Activated naive CD4-positive, alpha-beta T cell (primary cell): ENCODE results near the gene DPY19L3.
"Not testable (repeated sequence)": the region's sequence is repeated elsewhere in the genome, so short reads cannot be mapped to it uniquely, and the experiment has no call there.

Source experiments
- DNase-seq, 4 experiments: peaks; one replicate each; lab custom pipeline; 2025; lab: John Stamatoyannopoulos, UW

Gene DPY19L3

DNA sequence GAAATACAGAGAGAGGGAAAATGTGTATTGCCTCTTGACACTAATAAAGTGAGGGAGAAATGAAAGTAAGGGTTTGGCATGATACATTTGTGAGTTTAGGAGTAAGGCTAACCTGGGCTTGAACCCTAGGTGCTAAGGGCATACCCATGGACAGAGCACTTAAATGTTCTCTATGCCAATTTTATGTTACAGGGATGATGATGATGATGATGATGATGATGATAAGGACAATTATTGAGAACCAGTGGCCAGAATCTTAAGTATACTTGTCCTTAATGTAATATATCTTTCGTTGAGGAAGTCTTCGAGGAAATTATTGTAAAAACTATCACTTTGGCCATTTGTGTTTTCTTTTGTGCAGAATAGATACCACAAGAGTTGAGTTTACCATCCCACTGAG lies 33.2 kb downstream of the DPY19L3 start:
- no peak for DNase-seq

DNA sequence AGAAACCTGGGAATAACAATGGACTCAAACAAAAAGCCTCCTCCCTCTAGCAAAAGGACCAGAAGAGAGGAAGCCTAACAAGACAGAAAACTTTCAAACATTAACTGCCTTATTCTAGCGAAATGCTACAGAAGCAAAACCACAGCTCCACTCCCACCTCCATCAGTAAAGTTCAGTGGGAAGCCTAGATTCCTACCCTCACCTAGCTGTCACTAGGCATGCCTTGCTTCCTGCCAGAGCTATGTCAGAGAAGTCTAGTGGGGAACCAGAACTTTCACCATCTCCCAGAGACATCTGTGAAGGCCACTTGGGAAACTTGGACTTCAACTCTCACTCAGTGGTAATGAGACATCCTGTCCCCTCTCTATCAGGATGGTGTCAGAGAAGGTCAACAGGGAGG lies 37.1 kb downstream of the DPY19L3 start:
- DNase-seq = no peak

GRCh38 chr19:32447534-32447933 lies 42.0 kb downstream of the DPY19L3 start:
- DNase-seq = not testable (repeated sequence)

DNA sequence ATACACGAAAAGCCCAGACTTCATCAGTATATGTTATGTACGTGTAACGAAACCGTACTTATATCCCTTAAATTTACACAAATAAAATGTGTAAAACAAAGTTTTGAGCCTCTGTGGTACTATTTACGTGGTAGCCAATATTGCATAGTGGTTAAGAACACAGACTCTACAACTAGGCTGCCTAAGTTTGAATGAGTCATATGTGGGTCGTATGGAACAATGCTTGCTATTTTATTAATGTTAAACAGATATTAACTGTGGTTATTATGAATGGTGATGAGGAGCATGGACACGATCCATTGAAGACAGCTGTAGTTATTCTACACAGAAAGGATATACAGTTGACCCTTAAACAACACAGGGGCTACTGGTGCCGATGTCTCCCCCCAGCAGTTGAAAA lies 42.5 kb downstream of the DPY19L3 start:
- no peak for DNase-seq

DNA sequence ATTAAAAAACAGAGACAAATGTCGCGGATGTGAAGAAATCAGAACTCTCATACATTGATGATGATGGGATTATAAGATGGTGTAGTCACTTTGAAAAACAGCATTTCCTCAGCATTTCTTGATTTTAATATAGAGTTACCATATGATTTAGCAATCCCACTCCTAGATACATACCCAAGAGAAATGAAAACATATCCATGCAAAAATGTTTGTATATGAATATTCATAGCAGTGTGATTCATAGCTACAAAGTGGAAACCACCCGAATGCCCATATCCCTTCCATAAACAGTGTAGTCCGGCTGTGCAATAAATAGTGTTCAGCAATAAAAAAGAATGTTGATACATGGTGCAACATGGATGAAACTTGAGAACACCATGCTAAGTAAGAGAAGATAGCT lies 44.6 kb downstream of the DPY19L3 start:
- no peak for DNase-seq

- DNase-seq = no peak
These were observed 48.2 kb downstream of the DPY19L3 start for GRCh38 chr19:32453736-32454135.

GRCh38 chr19:32456406-32456805 lies 50.8 kb downstream of the DPY19L3 start:
- DNase-seq = no peak

GRCh38 chr19:32457571-32458158 lies 52.1 kb downstream of the DPY19L3 start:
- DNase-seq = no peak

- DNase-seq = no peak
These were observed 53.0 kb downstream of the DPY19L3 start for GRCh38 chr19:32458500-32459123.

GRCh38 chr19:32459204-32459865 lies 53.8 kb downstream of the DPY19L3 start:
- DNase-seq = no peak

DNA sequence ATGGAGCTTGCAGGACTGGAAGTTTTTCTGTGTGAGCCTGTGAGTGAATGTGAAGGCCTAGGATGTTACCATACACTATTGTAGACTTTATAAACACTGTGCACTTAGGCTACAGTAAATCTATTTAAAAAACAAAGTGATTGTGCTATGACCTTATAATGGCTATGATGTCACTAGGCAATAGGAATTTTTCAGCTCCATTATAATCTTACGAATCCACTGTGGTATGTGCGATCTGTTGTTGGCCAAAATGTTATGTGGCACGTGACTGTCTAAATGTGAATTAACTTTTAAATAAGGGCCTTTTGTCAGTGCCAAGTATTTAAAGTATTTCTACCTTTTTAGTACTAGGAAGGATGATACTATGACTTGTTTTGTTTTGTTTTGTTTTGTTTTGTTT lies 54.9 kb downstream of the DPY19L3 start:
- no peak for DNase-seq

GRCh38 chr19:32464279-32464678 lies 58.7 kb downstream of the DPY19L3 start:
- no peak for DNase-seq

DNA sequence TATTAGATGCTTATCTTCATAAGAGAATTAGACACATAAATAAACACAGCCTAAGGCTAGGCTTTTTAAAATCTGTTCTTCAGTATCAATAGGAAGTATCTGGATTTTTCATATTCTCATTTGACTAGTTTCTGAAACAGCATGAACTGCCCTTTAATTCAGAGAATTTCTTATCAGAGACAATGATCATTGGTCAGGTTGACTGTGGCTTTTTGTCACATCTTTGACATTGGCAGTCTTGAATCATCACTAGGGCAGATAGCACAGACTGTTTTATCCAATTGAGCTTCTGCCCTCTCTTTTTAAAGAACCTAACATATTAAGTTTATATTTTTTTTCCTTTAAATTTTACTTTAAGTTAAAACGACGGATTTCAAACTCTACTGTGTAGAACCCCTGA lies 59.6 kb downstream of the DPY19L3 start:
- no peak for DNase-seq

DNA sequence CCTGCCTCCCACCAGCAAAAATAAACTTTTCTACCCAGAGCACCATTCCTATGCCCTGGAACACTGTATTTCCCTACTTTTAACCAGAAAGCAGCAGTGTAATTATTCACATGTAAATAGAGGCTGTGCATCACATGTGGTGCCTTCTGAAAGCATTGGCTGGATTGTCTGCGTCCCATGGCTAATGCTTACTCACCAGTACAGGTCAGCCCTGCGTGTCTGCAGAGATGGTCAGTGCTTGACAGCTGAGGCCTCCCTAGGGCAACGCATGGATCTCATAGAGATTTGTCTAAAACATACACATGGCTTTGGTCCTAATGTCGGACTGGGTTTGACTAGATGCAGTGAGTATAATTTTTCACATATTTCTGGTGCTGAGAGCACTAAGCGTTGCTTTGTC lies 64.2 kb downstream of the DPY19L3 start:
- DNase-seq = no peak

- no peak for DNase-seq
These were observed 65.5 kb downstream of the DPY19L3 start for GRCh38 chr19:32471095-32471494.

GRCh38 chr19:32471811-32472210 lies 66.2 kb downstream of the DPY19L3 start:
- DNase-seq = no peak

DNA sequence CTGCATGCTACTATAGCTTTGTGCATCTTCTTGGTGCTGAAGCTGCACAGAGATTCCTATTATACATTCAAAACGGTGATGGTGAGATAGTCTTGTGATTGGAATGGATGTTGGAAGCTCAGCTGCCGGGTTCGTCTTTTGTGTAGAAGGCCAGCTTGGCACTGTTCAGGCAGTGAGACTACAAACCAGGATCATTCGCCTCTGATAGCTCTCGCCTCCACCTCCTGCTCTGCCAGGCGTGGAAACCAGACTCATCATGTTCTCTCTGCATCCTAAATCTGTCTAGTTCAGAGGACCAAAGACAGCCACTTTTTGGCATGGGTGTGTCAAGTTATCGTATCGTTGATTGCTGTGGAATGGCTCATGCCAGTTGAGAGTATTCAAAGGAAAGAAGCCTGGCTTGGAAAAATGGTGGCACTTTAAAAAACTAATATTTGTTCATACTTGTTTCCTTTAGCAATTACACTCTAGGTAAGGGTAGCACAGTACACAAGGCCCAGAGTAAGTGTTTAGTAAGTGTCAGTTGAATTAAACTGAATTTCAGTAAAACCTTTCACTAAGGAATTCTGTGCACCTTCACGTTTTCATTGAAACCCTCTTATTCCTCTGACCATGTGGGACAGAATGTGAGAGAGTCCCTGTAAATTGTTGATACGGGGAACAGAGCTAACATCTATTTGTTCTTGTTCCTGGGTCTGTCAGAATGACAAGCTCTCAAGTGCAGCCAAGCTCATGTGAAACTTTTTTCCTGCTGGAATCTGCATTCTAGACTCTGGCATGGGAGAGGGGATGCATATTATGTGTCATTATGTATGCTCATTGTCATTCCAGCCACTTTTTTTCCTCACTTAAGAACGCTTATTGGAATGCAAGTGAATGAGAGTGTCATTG lies 69.8 kb downstream of the DPY19L3 start:
- DNase-seq = no peak

GRCh38 chr19:32476032-32476350 lies 70.4 kb downstream of the DPY19L3 start:
- no peak for DNase-seq

DNA sequence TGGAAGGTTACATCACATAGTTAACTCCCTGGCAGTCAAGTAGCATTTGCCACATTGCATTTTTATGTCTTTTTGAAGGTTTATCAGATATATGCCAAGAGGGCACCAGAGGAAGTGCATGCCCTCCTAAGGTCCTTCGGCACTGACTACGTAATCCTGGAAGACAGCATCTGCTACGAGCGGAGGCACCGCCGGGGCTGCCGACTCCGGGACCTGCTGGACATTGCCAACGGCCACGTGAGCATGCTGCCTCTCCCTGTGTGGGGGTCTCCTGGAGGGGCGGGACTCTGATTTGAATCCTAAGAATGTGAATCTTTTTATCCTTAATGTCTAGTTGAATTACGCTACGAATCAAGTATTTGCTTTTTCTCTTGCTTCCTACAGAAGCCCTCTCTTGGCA lies 74.8 kb downstream of the DPY19L3 start:
- DNase-seq = no peak

DNA sequence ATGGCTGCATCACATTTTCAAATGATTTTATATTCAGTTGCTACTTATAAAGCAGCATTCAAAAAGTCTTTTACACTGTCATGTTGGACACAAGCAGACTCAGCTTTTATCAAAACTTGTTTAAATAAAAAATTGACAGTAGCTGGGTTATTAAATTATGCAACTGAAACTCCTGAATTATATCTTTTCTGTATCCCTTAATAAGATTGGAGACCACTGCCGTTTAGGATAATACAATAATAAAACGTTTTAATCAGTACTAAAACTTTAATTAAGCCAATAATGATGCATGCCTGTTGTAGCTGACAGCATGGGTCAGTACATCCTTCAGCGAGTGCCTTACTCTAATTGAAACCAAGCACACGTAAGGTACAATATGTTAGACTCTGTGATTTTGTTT lies 78.0 kb downstream of the DPY19L3 start:
- DNase-seq = no peak

- no peak for DNase-seq
These were observed 84.4 kb downstream of the DPY19L3 start for GRCh38 chr19:32489971-32490370.

GRCh38 chr19:32497391-32497790 lies 91.8 kb downstream of the DPY19L3 start:
- no peak for DNase-seq
